ENCODE results near the gene SFPQ.
A peak's percentile ranks its signal among the peaks of the same experiment; 100 is the strongest.

Gene SFPQ

GRCh38 chr1:35211120-35211414 lies 18.1 kb upstream of the SFPQ start:
- 63 to 78% methylated on average over 1 of the region's 1 CpG for WGBS, 2 experiments

GRCh38 chr1:35210321-35211119 lies 17.6 kb upstream of the SFPQ start:
- Histone ChIP-seq H3K9me3 (ENCODE audit: control insufficient read depth, low read length) (no peaks in the 10 kb centered on the region), H3K27ac (ENCODE audit: insufficient read depth, low read depth, low read length, poor library complexity, severe bottlenecking) (no peak overlapping the region), H3K4me3 (ENCODE audit: insufficient read depth, low read depth, low read length) (no peak overlapping the region), H3K4me1 (ENCODE audit: control insufficient read depth, insufficient read depth, low read length) (peaks cover 8% of the 10 kb centered on the region), H3K36me3 (ENCODE audit: control insufficient read depth, insufficient read depth, low read length) (no peaks in the 10 kb centered on the region), H3K27me3 (ENCODE audit: control insufficient read depth, insufficient read depth, low read length, poor library complexity, severe bottlenecking) (no peaks in the 10 kb centered on the region)
- WGBS, 2 experiments, result 48% methylated on average over 16 of the region's 16 CpGs

More at GRCh38 chr1:35211120-35211414, 18.1 kb upstream of the SFPQ start:
- Histone ChIP-seq H3K27ac (ENCODE audit: insufficient read depth, low read depth, low read length, poor library complexity, severe bottlenecking) (no peak overlapping the region), H3K9me3 (ENCODE audit: control insufficient read depth, low read length) (no peaks in the 10 kb centered on the region), H3K4me3 (ENCODE audit: insufficient read depth, low read depth, low read length) (no peak overlapping the region), H3K36me3 (ENCODE audit: control insufficient read depth, insufficient read depth, low read length) (no peaks in the 10 kb centered on the region), H3K27me3 (ENCODE audit: control insufficient read depth, insufficient read depth, low read length, poor library complexity, severe bottlenecking) (no peaks in the 10 kb centered on the region), H3K4me1 (ENCODE audit: control insufficient read depth, insufficient read depth, low read length) (peaks cover 8% of the 10 kb centered on the region)

GRCh38 chr1:35203295-35203694 lies 10.3 kb upstream of the SFPQ start:
- no peak overlapping the region for H3K27ac ChIP-seq (ENCODE audit: insufficient read depth, low read depth, low read length, poor library complexity, severe bottlenecking)
- 73 to 100% methylated on average over 1 of the region's 1 CpG for WGBS, 2 experiments
- no peak overlapping the region for H3K4me3 ChIP-seq (ENCODE audit: insufficient read depth, low read depth, low read length)
- no peaks in the 10 kb centered on the region for H3K36me3 ChIP-seq (ENCODE audit: control insufficient read depth, insufficient read depth, low read length)
- H3K9me3 ChIP-seq (ENCODE audit: control insufficient read depth, low read length), result no peaks in the 10 kb centered on the region
- no peaks in the 10 kb centered on the region for H3K27me3 ChIP-seq (ENCODE audit: control insufficient read depth, insufficient read depth, low read length, poor library complexity, severe bottlenecking)
- H3K4me1 ChIP-seq (ENCODE audit: control insufficient read depth, insufficient read depth, low read length), result no peaks in the 10 kb centered on the region

- Histone ChIP-seq H3K4me3 (ENCODE audit: insufficient read depth, low read depth, low read length) (no peak overlapping the region), H3K36me3 (ENCODE audit: control insufficient read depth, insufficient read depth, low read length) (no peaks in the 10 kb centered on the region), H3K9me3 (ENCODE audit: control insufficient read depth, low read length) (no peaks in the 10 kb centered on the region), H3K27ac (ENCODE audit: insufficient read depth, low read depth, low read length, poor library complexity, severe bottlenecking) (no peak overlapping the region), H3K4me1 (ENCODE audit: control insufficient read depth, insufficient read depth, low read length) (no peaks in the 10 kb centered on the region), H3K27me3 (ENCODE audit: control insufficient read depth, insufficient read depth, low read length, poor library complexity, severe bottlenecking) (no peaks in the 10 kb centered on the region)
- WGBS, 2 experiments, result 26 to 31% methylated on average over 4 to 5 of the region's 6 CpGs
Measured at GRCh38 chr1:35202048-35202719, 9.2 kb upstream of the SFPQ start.

DNA sequence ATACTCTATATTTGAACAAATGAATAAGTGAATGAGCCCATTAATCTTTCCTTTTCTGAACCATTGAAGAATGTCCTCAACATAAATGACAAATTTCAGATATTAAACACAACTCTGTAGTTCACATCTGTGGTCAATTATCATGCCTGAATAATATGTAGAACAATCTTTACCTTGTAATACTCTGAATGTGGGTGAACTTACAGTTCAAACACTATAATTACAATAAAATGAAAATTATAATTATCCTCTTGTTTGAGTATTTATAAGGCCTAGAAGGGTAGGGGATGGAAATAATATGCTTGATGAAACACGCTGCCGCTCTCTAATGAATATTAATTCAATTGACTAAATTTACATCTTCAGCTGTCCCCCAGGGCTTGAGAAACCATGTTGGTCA lies 8.7 kb upstream of the SFPQ start:
- H3K36me3 ChIP-seq (ENCODE audit: control insufficient read depth, insufficient read depth, low read length), result no peaks in the 10 kb centered on the region
- H3K4me1 ChIP-seq (ENCODE audit: control insufficient read depth, insufficient read depth, low read length), result no peaks in the 10 kb centered on the region
- no peak overlapping the region for H3K4me3 ChIP-seq (ENCODE audit: insufficient read depth, low read depth, low read length)
- no peaks in the 10 kb centered on the region for H3K27me3 ChIP-seq (ENCODE audit: control insufficient read depth, insufficient read depth, low read length, poor library complexity, severe bottlenecking)
- no peak overlapping the region for H3K27ac ChIP-seq (ENCODE audit: insufficient read depth, low read depth, low read length, poor library complexity, severe bottlenecking)
- H3K9me3 ChIP-seq (ENCODE audit: control insufficient read depth, low read length), result no peaks in the 10 kb centered on the region
- 34 to 41% methylated on average over 2 of the region's 2 CpGs for WGBS, 2 experiments

GRCh38 chr1:35192056-35192852 lies 691 bp downstream of the SFPQ start:
- H3K27me3 ChIP-seq (ENCODE audit: control insufficient read depth, insufficient read depth, low read length, poor library complexity, severe bottlenecking), result no peaks in the 10 kb centered on the region
- peak overlapping the region; percentile 99 for H3K27ac ChIP-seq (ENCODE audit: insufficient read depth, low read depth, low read length, poor library complexity, severe bottlenecking)
- H3K4me1 ChIP-seq (ENCODE audit: control insufficient read depth, insufficient read depth, low read length), result peaks cover 17% of the 10 kb centered on the region
- WGBS, 2 experiments, result 0% methylated on average over 94 of the region's 94 CpGs
- no peaks in the 10 kb centered on the region for H3K9me3 ChIP-seq (ENCODE audit: control insufficient read depth, low read length)
- H3K4me3 ChIP-seq (ENCODE audit: insufficient read depth, low read depth, low read length), result peak overlapping the region; percentile 98
- peaks cover 42% of the 10 kb centered on the region for H3K36me3 ChIP-seq (ENCODE audit: control insufficient read depth, insufficient read depth, low read length)

- H3K27ac ChIP-seq (ENCODE audit: insufficient read depth, low read depth, low read length, poor library complexity, severe bottlenecking), result no peak overlapping the region
- WGBS, 2 experiments, result 1% methylated on average over 25 of the region's 25 CpGs
- H3K4me1 ChIP-seq (ENCODE audit: control insufficient read depth, insufficient read depth, low read length), result peaks cover 23% of the 10 kb centered on the region
Measured at GRCh38 chr1:35191429-35192055, 1.4 kb downstream of the SFPQ start.

GRCh38 chr1:35190784-35191183 lies 2.2 kb downstream of the SFPQ start:
- Histone ChIP-seq H3K4me1 (ENCODE audit: control insufficient read depth, insufficient read depth, low read length) (peaks cover 24% of the 10 kb centered on the region), H3K9me3 (ENCODE audit: control insufficient read depth, low read length) (no peaks in the 10 kb centered on the region), H3K36me3 (ENCODE audit: control insufficient read depth, insufficient read depth, low read length) (peaks cover 55% of the 10 kb centered on the region), H3K4me3 (ENCODE audit: insufficient read depth, low read depth, low read length) (peak overlapping the region; percentile 98), H3K27me3 (ENCODE audit: control insufficient read depth, insufficient read depth, low read length, poor library complexity, severe bottlenecking) (no peaks in the 10 kb centered on the region), H3K27ac (ENCODE audit: insufficient read depth, low read depth, low read length, poor library complexity, severe bottlenecking) (no peak overlapping the region)
- WGBS, 2 experiments, result 47 to 61% methylated on average over 6 of the region's 6 CpGs

More at GRCh38 chr1:35191429-35192055, 1.4 kb downstream of the SFPQ start:
- Histone ChIP-seq H3K27me3 (ENCODE audit: control insufficient read depth, insufficient read depth, low read length, poor library complexity, severe bottlenecking) (no peaks in the 10 kb centered on the region), H3K9me3 (ENCODE audit: control insufficient read depth, low read length) (no peaks in the 10 kb centered on the region), H3K4me3 (ENCODE audit: insufficient read depth, low read depth, low read length) (peak overlapping the region; percentile 98), H3K36me3 (ENCODE audit: control insufficient read depth, insufficient read depth, low read length) (peaks cover 48% of the 10 kb centered on the region)

GRCh38 chr1:35188578-35189392 lies 4.2 kb downstream of the SFPQ start:
- Histone ChIP-seq H3K27me3 (ENCODE audit: control insufficient read depth, insufficient read depth, low read length, poor library complexity, severe bottlenecking) (no peaks in the 10 kb centered on the region), H3K27ac (ENCODE audit: insufficient read depth, low read depth, low read length, poor library complexity, severe bottlenecking) (no peak overlapping the region), H3K4me1 (ENCODE audit: control insufficient read depth, insufficient read depth, low read length) (peaks cover 24% of the 10 kb centered on the region), H3K4me3 (ENCODE audit: insufficient read depth, low read depth, low read length) (no peak overlapping the region), H3K9me3 (ENCODE audit: control insufficient read depth, low read length) (no peaks in the 10 kb centered on the region), H3K36me3 (ENCODE audit: control insufficient read depth, insufficient read depth, low read length) (peaks cover 70% of the 10 kb centered on the region)
- 93 to 94% methylated on average over 20 of the region's 20 CpGs for WGBS, 2 experiments
